Colonic mucosa (tissue), 4 donors: Measurements from ENCODE around the gene NOP56. TPM values are rescaled to one million over a fixed set of nuclear protein-coding genes. Genes with fewer than 3 reads are reported as not detected.

ENCODE experiments used
- DNase-seq: peaks from one replicate; pipeline ENCODE4 v3.0.0-alpha.2; 2020
- H3K27ac ChIP-seq: fragments of 200-600 bp; one replicate; pipeline ENCODE4 v1.8.0; 2021
- H3K27me3 ChIP-seq: fragments of 200-600 bp; one replicate; pipeline ENCODE4 v1.8.0; 2021
- H3K36me3 ChIP-seq: fragments of 200-600 bp; one replicate; pipeline ENCODE4 v1.8.0; 2021
- H3K4me1 ChIP-seq: fragments of 200-600 bp; one replicate; pipeline ENCODE4 v1.8.0; 2021; ENCODE audit warnings: mild to moderate bottlenecking
- H3K4me3 ChIP-seq: fragments of 200-600 bp; one replicate; pipeline ENCODE4 v1.8.0; 2021
- H3K9ac ChIP-seq, 2 donors: one replicate each; pipeline ENCODE4 v1.7.0; 2013; ENCODE audit warnings: control low read depth in 2 of 2, low read depth in 2 of 2, low read length in 2 of 2
- H3K9me3 ChIP-seq: fragments of 200-600 bp; one replicate; pipeline ENCODE4 v1.8.0; 2021
- intact Hi-C: fragments of 100-400 bp; cut with DNase I; formaldehyde crosslinking; loops from one replicate; pipeline ENCODE4 v1.14.1; 2022
- total RNA-seq, 2 donors: library from RNA; stranded (reverse); fragmentation: NEBNext Ultra II Directional in 1 of 2; extraction: Animal tissue kit (Norgen Biotek cat#: 25700) in 1 of 2; gene quantifications; one replicate each; pipeline ENCODE4 v1.2.1, GENCODE V29; 2021
- TF ChIP-seq, protein P1 (sequence below): fragments of 200-600 bp; IDR thresholded peaks from one replicate; pipeline ENCODE4 v1.8.0; 2022; ENCODE audit warnings: antibody characterized with exemption, mild to moderate bottlenecking
- donor health status: healthy.
- donor health status: DM: no; HTN: no; CAD: no.
- donor health status: DM: no; HTN: no; CAD: no.

NOP56 gene
- total RNA-seq, 2 donors from 2014 or later: 66.3 to 186 TPM

- H3K36me3 ChIP-seq: no peaks in the 10 kb centered on the region
- TF ChIP-seq, protein P1, sequence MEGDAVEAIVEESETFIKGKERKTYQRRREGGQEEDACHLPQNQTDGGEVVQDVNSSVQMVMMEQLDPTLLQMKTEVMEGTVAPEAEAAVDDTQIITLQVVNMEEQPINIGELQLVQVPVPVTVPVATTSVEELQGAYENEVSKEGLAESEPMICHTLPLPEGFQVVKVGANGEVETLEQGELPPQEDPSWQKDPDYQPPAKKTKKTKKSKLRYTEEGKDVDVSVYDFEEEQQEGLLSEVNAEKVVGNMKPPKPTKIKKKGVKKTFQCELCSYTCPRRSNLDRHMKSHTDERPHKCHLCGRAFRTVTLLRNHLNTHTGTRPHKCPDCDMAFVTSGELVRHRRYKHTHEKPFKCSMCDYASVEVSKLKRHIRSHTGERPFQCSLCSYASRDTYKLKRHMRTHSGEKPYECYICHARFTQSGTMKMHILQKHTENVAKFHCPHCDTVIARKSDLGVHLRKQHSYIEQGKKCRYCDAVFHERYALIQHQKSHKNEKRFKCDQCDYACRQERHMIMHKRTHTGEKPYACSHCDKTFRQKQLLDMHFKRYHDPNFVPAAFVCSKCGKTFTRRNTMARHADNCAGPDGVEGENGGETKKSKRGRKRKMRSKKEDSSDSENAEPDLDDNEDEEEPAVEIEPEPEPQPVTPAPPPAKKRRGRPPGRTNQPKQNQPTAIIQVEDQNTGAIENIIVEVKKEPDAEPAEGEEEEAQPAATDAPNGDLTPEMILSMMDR: no peak
- intact Hi-C loops: no loop called here
- peaks cover 34% of the 10 kb centered on the region for H3K27me3 ChIP-seq
- H3K4me1 ChIP-seq: no peaks in the 10 kb centered on the region
- no peaks in the 10 kb centered on the region for H3K9me3 ChIP-seq
- peak within 1 kb of the TSS; percentile 35 for H3K4me3 ChIP-seq
- DNase-seq: no peak
- H3K9ac ChIP-seq: peak within 1 kb of the TSS in 1 of 2 donors; percentile 69
- H3K27ac ChIP-seq: peak within 1 kb of the TSS; percentile 7
Observed at GRCh38 chr20:2692036-2692885, 39.8 kb downstream of the NOP56 start, which contains the start of gene EBF4. Gene EBF4, plus strand, starts transcription at chr20:2692780. Its CDS starts 866 bp downstream, at chr20:2693646.

- H3K36me3 ChIP-seq: no peaks in the 10 kb centered on the region
- H3K27me3 ChIP-seq: peaks cover 34% of the 10 kb centered on the region
- H3K9me3 ChIP-seq: no peaks in the 10 kb centered on the region
- DNase-seq: no peak
- H3K9ac ChIP-seq: no peak overlapping the region
- no peaks in the 10 kb centered on the region for H3K4me1 ChIP-seq
- intact Hi-C loops: no loop called here
- TF ChIP-seq, protein P1: no peak
- H3K4me3 ChIP-seq: peak overlapping the region; percentile 35
- no peak overlapping the region for H3K27ac ChIP-seq
Observed at GRCh38 chr20:2692886-2693285, 40.5 kb downstream of the NOP56 start.

- Histone ChIP-seq H3K36me3 (no peaks in the 10 kb centered on the region), H3K9ac (peak overlapping the region in 1 of 2 donors; percentile 35), H3K4me1 (no peaks in the 10 kb centered on the region), H3K9me3 (no peaks in the 10 kb centered on the region), H3K27ac (no peak overlapping the region), H3K27me3 (peaks cover 34% of the 10 kb centered on the region), H3K4me3 (peak overlapping the region; percentile 35)
- TF ChIP-seq, protein P1: no peak
- intact Hi-C loops: no loop called here
- DNase-seq: no peak
Observed at GRCh38 chr20:2693286-2694007, 41.0 kb downstream of the NOP56 start.

DNA sequence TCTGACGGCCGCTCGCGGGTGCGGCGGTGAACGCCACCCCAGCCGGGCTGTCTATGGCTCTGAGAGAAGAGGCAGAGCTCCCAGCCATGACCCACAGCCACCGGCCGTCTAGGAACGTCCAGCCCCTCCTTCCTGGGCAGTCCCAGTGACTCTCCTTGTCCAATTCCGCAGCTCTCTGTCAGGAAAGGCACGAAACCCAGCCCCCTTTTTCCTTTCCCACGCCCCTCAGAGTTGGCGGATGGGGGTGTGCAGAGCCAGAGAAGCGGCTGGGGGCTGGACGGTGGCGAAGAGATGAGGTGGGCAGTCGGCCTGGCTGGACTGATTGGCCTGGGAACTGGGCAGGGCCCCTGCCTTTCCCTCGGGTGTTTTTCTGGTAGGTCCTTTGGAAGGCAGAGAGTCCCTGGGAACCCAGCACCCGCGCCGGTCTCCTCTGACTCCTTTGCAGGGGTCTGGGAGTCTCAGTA is 41.6 kb downstream of the NOP56 start:
- intact Hi-C loops: no loop called here
- no peaks in the 10 kb centered on the region for H3K36me3 ChIP-seq
- no peaks in the 10 kb centered on the region for H3K4me1 ChIP-seq
- H3K9me3 ChIP-seq: no peaks in the 10 kb centered on the region
- H3K4me3 ChIP-seq: no peak overlapping the region
- H3K27ac ChIP-seq: no peak overlapping the region
- TF ChIP-seq, protein P1: no peak
- H3K9ac ChIP-seq: no peak overlapping the region
- no peak for DNase-seq
- peaks cover 34% of the 10 kb centered on the region for H3K27me3 ChIP-seq

- Histone ChIP-seq H3K36me3 (no peaks in the 10 kb centered on the region), H3K9ac (no peak overlapping the region), H3K27me3 (peaks cover 34% of the 10 kb centered on the region), H3K9me3 (no peaks in the 10 kb centered on the region), H3K4me1 (no peaks in the 10 kb centered on the region), H3K4me3 (no peak overlapping the region), H3K27ac (no peak overlapping the region)
- DNase-seq: no peak
- intact Hi-C loops: no loop called here
- TF ChIP-seq, protein P1: no peak
Observed at GRCh38 chr20:2694519-2694918, 42.1 kb downstream of the NOP56 start.
